GM12878 (cell line): ENCODE data around the gene CCDC138. TPM values are rescaled to one million over a fixed set of nuclear protein-coding genes. Genes with fewer than 3 reads are reported as not detected.

Source experiments
- ATAC-seq: fragments of 200-7000 bp; cut with Tn5 transposase; 3 replicates; pipeline ENCODE4 v1.9.1; 2020; ENCODE audit warnings: mild to moderate bottlenecking, moderate library complexity
- BruUV-seq: library from RNA; stranded (reverse); fragments of 400-500 nt; replicated peaks from 2 replicates; lab custom pipeline; 2021; lab: Mats Ljungman, UMichigan
- CTCF ChIA-PET: fragments of 300-600 bp; sonication (Branson Sonifier 250); formaldehyde crosslinking; extraction: SDS; loops from one replicate; lab custom pipeline; 2021; ENCODE audit warnings: inconsistent platforms; lab: Yijun Ruan, JAX
- POLR2A ChIA-PET: fragments of 350-600 bp; formaldehyde crosslinking; extraction: SDS; loops from one replicate; lab custom pipeline; 2021; ENCODE audit warnings: inconsistent platforms; lab: Charles Lee
- RAD21 ChIA-PET: fragments of 300-600 bp; sonication (Branson Sonifier 250); formaldehyde crosslinking; loops from one replicate; lab custom pipeline; 2023; ENCODE audit warnings: antibody characterized with exemption; ENCODE audit not compliant: unreplicated experiment; lab: Charles Lee
- SMC1A ChIA-PET: fragments of 300-600 bp; sonication (Branson Sonifier 250); formaldehyde crosslinking; loops from one replicate; lab custom pipeline; 2023; ENCODE audit not compliant: unreplicated experiment, uncharacterized antibody; lab: Charles Lee
- DNase-seq: peaks from one replicate; pipeline ENCODE4 v3.0.0-alpha.2; 2011; ENCODE audit warnings: low read depth, low spot score
- FAIRE-seq: peaks from 3 replicates; lab custom pipeline; 2011; peaks lifted over from hg19 to GRCh38; lab: Jason Lieb, UNC
- H2AFZ ChIP-seq: 2 replicates; pipeline ENCODE4 v1.6.0; 2011; ENCODE audit warnings: low read depth, low read length, control low read depth; ENCODE audit not compliant: control insufficient read depth
- H3K27ac ChIP-seq: 2 replicates; pipeline ENCODE4 v1.5.1; 2011; ENCODE audit warnings: control low read depth; ENCODE audit not compliant: control insufficient read depth, insufficient read depth
- H3K27me3 ChIP-seq, 2 experiments: replicated peaks in 1 of 2; 2 replicates each; pipeline versions ENCODE4 v1.6.0 to v1.6.1; 2011; ENCODE audit warnings: low read length in 1 of 2; ENCODE audit not compliant: control insufficient read depth in 2 of 2, insufficient read depth in 2 of 2
- H3K36me3 ChIP-seq, 2 experiments: 2 replicates each; pipeline ENCODE4 v1.5.1; 2011; ENCODE audit warnings: low read length in 1 of 2; ENCODE audit not compliant: control insufficient read depth in 2 of 2, insufficient read depth in 2 of 2
- H3K4me1 ChIP-seq: 2 replicates; pipeline ENCODE4 v1.6.1; 2011; ENCODE audit warnings: mild to moderate bottlenecking, low read length, moderate library complexity, mixed read lengths; ENCODE audit not compliant: control insufficient read depth, insufficient read depth
- H3K4me2 ChIP-seq: 2 replicates; pipeline ENCODE4 v1.6.0; 2011; ENCODE audit warnings: control low read depth; ENCODE audit not compliant: control insufficient read depth, insufficient read depth
- H3K4me3 ChIP-seq: fragments of 200-600 bp; sonication (generic); 2 replicates; pipeline ENCODE4 v1.5.1; 2016
- H3K79me2 ChIP-seq: 2 replicates; pipeline ENCODE4 v1.6.0; 2011; ENCODE audit warnings: low read length; ENCODE audit not compliant: control insufficient read depth, insufficient read depth
- H3K9ac ChIP-seq: 2 replicates; pipeline ENCODE4 v1.8.0; 2011; ENCODE audit warnings: low read length, control low read depth, mixed read lengths; ENCODE audit not compliant: control insufficient read depth, insufficient read depth
- H3K9me3 ChIP-seq: replicated peaks from 3 replicates; pipeline ENCODE4 v1.5.1; 2011; ENCODE audit warnings: mild to moderate bottlenecking, low read length; ENCODE audit not compliant: control insufficient read depth, insufficient read depth
- H4K20me1 ChIP-seq: 2 replicates; pipeline ENCODE4 v1.6.0; 2011; ENCODE audit not compliant: control insufficient read depth, insufficient read depth
- BCL11A ChIP-seq: IDR thresholded peaks from 2 replicates; pipeline ENCODE4 v1.6.1; 2011; ENCODE audit warnings: low read depth, low read length
- BRCA1 ChIP-seq: IDR thresholded peaks from 2 replicates; pipeline ENCODE4 v1.6.1; 2011; ENCODE audit warnings: low read depth, low read length, improper control_type of control experiment
- CBX3 ChIP-seq: fragments of 200-600 bp; sonication (generic); IDR thresholded peaks from 2 replicates; pipeline ENCODE4 v1.6.1; 2016; ENCODE audit warnings: low read depth, borderline replicate concordance
- CHD2 ChIP-seq: IDR thresholded peaks from 2 replicates; pipeline ENCODE4 v1.6.1; 2011; ENCODE audit warnings: low read depth, low read length, improper control_type of control experiment, borderline replicate concordance
- GABPA ChIP-seq: IDR thresholded peaks from 2 replicates; pipeline ENCODE4 v1.6.1; 2014; ENCODE audit warnings: antibody characterized with exemption, low read depth, mild to moderate bottlenecking, inconsistent platforms
- MLLT1 ChIP-seq: fragments of 450-650 bp; IDR thresholded peaks from 2 replicates; pipeline ENCODE4 v1.6.1; 2016; ENCODE audit warnings: mild to moderate bottlenecking
- NFXL1 ChIP-seq: fragments of 450-650 bp; IDR thresholded peaks from 2 replicates; pipeline ENCODE4 v1.6.1; 2017; ENCODE audit warnings: antibody characterized with exemption, mild to moderate bottlenecking, borderline replicate concordance
- PAX5 ChIP-seq: IDR thresholded peaks from 2 replicates; pipeline ENCODE4 v1.6.1; 2011; ENCODE audit warnings: low read depth, low read length, borderline replicate concordance
- PML ChIP-seq: IDR thresholded peaks from 2 replicates; pipeline ENCODE4 v1.6.1; 2012; ENCODE audit warnings: low read length, inconsistent platforms
- ZBTB11 ChIP-seq: fragments of 450-650 bp; formaldehyde crosslinking; IDR thresholded peaks from 2 replicates; pipeline ENCODE4 v1.5.0; 2022; ENCODE audit warnings: mild to moderate bottlenecking, missing genetic modification characterization
- WGBS: methylation state at CpG from one replicate; pipeline ENCODE4 v1.1.6; 2016; ENCODE audit warnings: low lambda C conversion rate; ENCODE audit not compliant: insufficient replicate concordance, insufficient coverage; ENCODE audit errors: missing lambda C conversion rate; 5-methylcytosine and 5-hydroxymethylcytosine counted together
- in situ Hi-C: fragments of 300-500 bp; cut with MboI; formaldehyde crosslinking; loops from 9 replicates; pipeline ENCODE4 v1.14.3; 2018; ENCODE audit warnings: mixed read lengths
- intact Hi-C: fragments of 100-400 bp; cut with micrococcal nuclease; formaldehyde crosslinking; loops from one replicate; pipeline ENCODE4 v1.14.2; 2022; ENCODE audit not compliant: unreplicated experiment
- polyA plus RNA-seq, 11 experiments: library from polyadenylated mRNA; depleted of rRNA in 4 of 11; unstranded in 6 of 11; stranded (reverse) in 5 of 11; fragments of >200 nt; fragmentation: Nextera tagmentation in 4 of 11; fragmentation: Illumina TruSeq in 1 of 11; extraction: Ambion mirVana in 4 of 11; extraction: Trizol in 1 of 11; gene quantifications; 1 replicate in 1 of 11; 2 replicates in 10 of 11; pipeline versions ENCODE4 v1.2.1 to v1.2.3, GENCODE V29; 2011 to 2016; ENCODE audit warnings: inconsistent platforms in 2 of 11, missing spikeins in 2 of 11, low read depth in 1 of 11
- total RNA-seq, 4 experiments: library from RNA; depleted of rRNA in 3 of 4; stranded (reverse); fragments of >200 nt in 3 of 4; fragmentation: Illumina TruSeq in 1 of 4; extraction: Trizol in 1 of 4; gene quantifications; 2 replicates each; pipeline versions ENCODE4 v1.2.1 to v1.2.3, GENCODE V29; 2013 to 2021

Gene CCDC138
- total and polyA plus RNA-seq, 10 of the 15 experiments (the other 5 are each of a cell fraction or from before 2014, with no cell fraction given) = 7.9 to 19.4 (median 13.0) TPM

GRCh38 chr2:108921096-108922030 lies 134.8 kb downstream of the CCDC138 start (continued):
- TF ChIP-seq BRCA1 (no peak), ZBTB11 (CRISPR knock-in tag) (no peak)

GRCh38 chr2:108922141-108922915 lies 135.8 kb downstream of the CCDC138 start:
- CTCF ChIA-PET = no interaction called here
- intact Hi-C loops = no loop called here
- ATAC-seq (no peak), FAIRE-seq (no peak), DNase-seq (no peak)
- H3K79me2 ChIP-seq = no peaks in the 10 kb centered on the region
- no peak overlapping the region for H3K27ac ChIP-seq
- H3K9ac ChIP-seq = no peak overlapping the region
- in situ Hi-C loops = no loop called here
- H3K9me3 ChIP-seq = no peaks in the 10 kb centered on the region
- H3K27me3 ChIP-seq = peaks cover 0 to 3% of the 10 kb centered on the region in 2 experiments; a peak in 2 of 4 replicates
- no peak overlapping the region for H3K4me3 ChIP-seq
- no peaks in the 10 kb centered on the region for H3K36me3 ChIP-seq
- no peak overlapping the region for H3K4me2 ChIP-seq
- WGBS = 53% methylated on average over 11 of the region's 11 CpGs
- SMC1A ChIA-PET = no interaction called here
- no TSS peak for BruUV-seq
- RAD21 ChIA-PET = no interaction called here
- TF ChIP-seq BCL11A = no peak
- TF ChIP-seq CHD2 = no peak
- TF ChIP-seq MLLT1 = no peak
- TF ChIP-seq PAX5 = no peak
- no peak for TF ChIP-seq CBX3
- no peak for TF ChIP-seq GABPA
- no peak for TF ChIP-seq NFXL1
- TF ChIP-seq PML = no peak
- no peaks in the 10 kb centered on the region for H4K20me1 ChIP-seq
- H3K4me1 ChIP-seq = no peaks in the 10 kb centered on the region
- POLR2A ChIA-PET = no interaction called here
- H2AFZ ChIP-seq = no peak overlapping the region
